Transverse colon (tissue), 4 donors: Measurements from ENCODE around the gene KATNB1. TPM values are rescaled to one million over a fixed set of nuclear protein-coding genes. Genes with fewer than 3 reads are reported as not detected.
"Not testable (repeated sequence)": the region's sequence is repeated elsewhere in the genome, so short reads cannot be mapped to it uniquely, and the experiment has no call there.

Experiments
- DNase-seq: peaks from one replicate; pipeline ENCODE4 v3.0.0-alpha.2; 2019
- H3K27ac ChIP-seq, 4 donors: fragments of 200-600 bp; sonication (generic); 2 replicates each; pipeline ENCODE4 v1.5.1; 2016 to 2018; ENCODE audit warnings: inconsistent platforms in 4 of 4
- H3K27me3 ChIP-seq: fragments of 200-600 bp; sonication (generic); 2 replicates; pipeline ENCODE4 v1.5.1; 2017; ENCODE audit warnings: inconsistent platforms
- H3K36me3 ChIP-seq, 4 donors: fragments of 200-600 bp; sonication (generic); 2 replicates each; pipeline ENCODE4 v1.5.1; 2017 to 2019; ENCODE audit warnings: inconsistent platforms in 4 of 4
- H3K4me1 ChIP-seq, 4 donors: fragments of 200-600 bp; sonication (generic); 2 replicates each; pipeline ENCODE4 v1.5.1; 2017 to 2020; ENCODE audit warnings: inconsistent platforms in 4 of 4
- H3K4me3 ChIP-seq, 4 donors: fragments of 200-600 bp; sonication (generic); 1 replicate in 1 of 4; 2 replicates in 3 of 4; pipeline versions ENCODE4 v1.5.1 to v1.6.1; 2017 to 2019; ENCODE audit warnings: inconsistent platforms in 4 of 4
- H3K9me3 ChIP-seq, 2 donors: fragments of 200-600 bp; sonication (generic); 2 replicates each; pipeline ENCODE4 v1.5.1; 2017 to 2019; ENCODE audit warnings: inconsistent platforms in 2 of 2
- EP300 ChIP-seq: sonication (generic); formaldehyde crosslinking; IDR thresholded peaks from one replicate; pipeline ENCODE4 v1.6.1; 2017; ENCODE audit warnings: antibody characterized with exemption, low read depth
- POLR2A ChIP-seq: fragments of 450-650 bp; IDR thresholded peaks from one replicate; pipeline ENCODE4 v1.6.1; 2016; ENCODE audit warnings: antibody characterized with exemption, mild to moderate bottlenecking, moderate library complexity
- POLR2AphosphoS5 ChIP-seq, 3 donors: sonication (generic); formaldehyde crosslinking; IDR thresholded peaks; one replicate each; pipeline ENCODE4 v1.6.1; 2016; ENCODE audit warnings: antibody characterized with exemption in 3 of 3
- WGBS, 2 donors: methylation state at CpG; one replicate each; pipeline ENCODE4 v1.1.5; 2018; ENCODE audit warnings: low coverage in 1 of 2; 5-methylcytosine and 5-hydroxymethylcytosine counted together
- in situ Hi-C, 4 donors: fragments of 200-750 bp; cut with MboI; loops; one replicate each; pipeline versions ENCODE4 v1.15.0 to v1.15.1; 2017; ENCODE audit warnings: low sequenced_read_pairs in 3 of 4, low pct_ligation_motif_present in 1 of 4, low pct_unique_long_range_greater_than_20kb in 1 of 4
- intact Hi-C: fragments of 100-400 bp; cut with DNase I; formaldehyde crosslinking; loops from one replicate; pipeline ENCODE4 v1.15.1; 2023; ENCODE audit warnings: low total_unique reads
- total RNA-seq, 4 donors: library from RNA; depleted of rRNA; stranded (reverse); fragments of >200 nt; gene quantifications; one replicate each; pipeline ENCODE4 v1.1.0, GENCODE V29; 2016
- TF ChIP-seq, protein P1 (sequence below), 5 experiments: fragments of 200-600 bp in 3 of 5; fragments of 450-650 bp in 2 of 5; sonication (generic) in 3 of 5; IDR thresholded peaks; 1 replicate in 2 of 5; 2 replicates in 3 of 5; pipeline ENCODE4 v1.5.1; 2016 to 2017; ENCODE audit warnings: antibody characterized with exemption in 5 of 5, inconsistent platforms in 3 of 5, mild to moderate bottlenecking in 2 of 5, moderate library complexity in 1 of 5

The KATNB1 gene
- total RNA-seq, 4 donors from 2014 or later: 11.3 to 28.4 (median 22.3) TPM

DNA sequence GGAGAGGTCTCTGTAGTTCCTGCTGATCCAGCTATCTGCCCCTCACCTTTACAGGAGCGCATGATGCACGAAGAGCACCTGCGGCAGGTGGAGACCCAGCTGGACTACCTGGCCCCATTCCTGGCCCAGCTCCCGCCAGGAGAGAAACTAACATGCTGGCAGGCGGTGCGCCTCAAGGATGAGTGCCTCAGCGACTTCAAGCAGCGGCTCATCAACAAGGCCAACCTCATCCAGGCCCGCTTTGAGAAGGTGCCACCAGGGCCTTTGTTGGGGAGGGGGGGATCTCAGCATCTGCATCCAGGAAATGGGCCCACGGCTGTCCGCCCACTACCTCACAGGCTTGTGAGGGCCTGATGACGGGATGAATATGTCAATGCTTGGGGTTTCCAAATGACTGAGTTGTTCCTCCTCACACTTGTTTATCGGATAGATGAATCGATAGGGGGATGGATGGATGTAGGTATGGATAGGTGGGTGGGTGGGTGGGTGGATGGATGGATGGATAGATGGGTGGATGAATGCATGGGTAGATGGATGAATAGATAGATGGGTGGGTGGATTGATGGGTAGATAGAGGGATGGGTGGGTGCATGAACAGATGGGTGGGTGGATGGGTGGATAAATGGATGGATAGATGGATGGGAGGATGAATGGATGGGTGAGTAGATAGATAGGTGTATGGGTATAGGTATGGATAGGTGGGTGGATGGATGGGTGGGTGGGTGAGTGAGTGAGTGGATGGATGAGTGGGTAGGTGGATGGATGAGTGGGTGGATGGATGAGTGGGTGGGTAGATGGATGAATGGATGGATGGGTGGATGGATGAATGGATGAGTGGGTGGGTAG, 7.0 kb upstream of the KATNB1 start:
- 79 to 89% methylated on average over 5 to 9 of the region's 14 CpGs for WGBS, 2 donors
- Histone ChIP-seq H3K27ac (no peak overlapping the region), H3K27me3 (no peaks in the 10 kb centered on the region), H3K4me3 (no peak overlapping the region), H3K4me1 (no peaks in the 10 kb centered on the region), H3K36me3 (no peaks in the 10 kb centered on the region), H3K9me3 (no peaks in the 10 kb centered on the region)
- DNase-seq: no peak
- intact Hi-C loops (no loop called here), in situ Hi-C loops (no loop called here)
- TF ChIP-seq, protein P1, sequence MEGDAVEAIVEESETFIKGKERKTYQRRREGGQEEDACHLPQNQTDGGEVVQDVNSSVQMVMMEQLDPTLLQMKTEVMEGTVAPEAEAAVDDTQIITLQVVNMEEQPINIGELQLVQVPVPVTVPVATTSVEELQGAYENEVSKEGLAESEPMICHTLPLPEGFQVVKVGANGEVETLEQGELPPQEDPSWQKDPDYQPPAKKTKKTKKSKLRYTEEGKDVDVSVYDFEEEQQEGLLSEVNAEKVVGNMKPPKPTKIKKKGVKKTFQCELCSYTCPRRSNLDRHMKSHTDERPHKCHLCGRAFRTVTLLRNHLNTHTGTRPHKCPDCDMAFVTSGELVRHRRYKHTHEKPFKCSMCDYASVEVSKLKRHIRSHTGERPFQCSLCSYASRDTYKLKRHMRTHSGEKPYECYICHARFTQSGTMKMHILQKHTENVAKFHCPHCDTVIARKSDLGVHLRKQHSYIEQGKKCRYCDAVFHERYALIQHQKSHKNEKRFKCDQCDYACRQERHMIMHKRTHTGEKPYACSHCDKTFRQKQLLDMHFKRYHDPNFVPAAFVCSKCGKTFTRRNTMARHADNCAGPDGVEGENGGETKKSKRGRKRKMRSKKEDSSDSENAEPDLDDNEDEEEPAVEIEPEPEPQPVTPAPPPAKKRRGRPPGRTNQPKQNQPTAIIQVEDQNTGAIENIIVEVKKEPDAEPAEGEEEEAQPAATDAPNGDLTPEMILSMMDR (IDR thresholded peaks at IDR 0.05): no peak
- TF ChIP-seq POLR2AphosphoS5 (IDR thresholded peaks at IDR 0.05) (no peak), EP300 (no peak), POLR2A (no peak)

DNA sequence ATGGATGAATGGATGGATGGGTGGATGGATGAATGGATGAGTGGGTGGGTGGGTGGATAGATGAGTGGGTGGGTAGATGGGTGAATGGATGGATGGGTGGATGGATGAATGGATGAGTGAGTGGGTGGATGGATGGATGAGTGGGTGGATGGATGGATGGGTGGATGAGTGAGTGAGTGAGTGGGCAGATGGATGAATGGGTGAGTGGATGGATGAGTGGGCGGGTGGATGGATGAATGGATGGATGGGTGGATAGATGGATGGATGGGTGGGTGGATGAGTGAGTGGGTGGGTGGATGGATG, 6.4 kb upstream of the KATNB1 start:
- intact Hi-C loops (no loop called here), in situ Hi-C loops (no loop called here)
- Histone ChIP-seq H3K4me3 (no peak overlapping the region), H3K27me3 (no peaks in the 10 kb centered on the region), H3K27ac (no peak overlapping the region), H3K4me1 (peaks cover 0 to 1% (median under 1%) of the 10 kb centered on the region in 4 donors), H3K9me3 (no peaks in the 10 kb centered on the region), H3K36me3 (no peaks in the 10 kb centered on the region)
- 73 to 81% methylated on average over 1 of the region's 1 CpG for WGBS, 2 donors
- TF ChIP-seq EP300: no peak
- TF ChIP-seq, protein P1 (IDR thresholded peaks at IDR 0.05): no peak
- TF ChIP-seq POLR2A: no peak
- no peak for TF ChIP-seq POLR2AphosphoS5 (IDR thresholded peaks at IDR 0.05)
- no peak for DNase-seq

DNA sequence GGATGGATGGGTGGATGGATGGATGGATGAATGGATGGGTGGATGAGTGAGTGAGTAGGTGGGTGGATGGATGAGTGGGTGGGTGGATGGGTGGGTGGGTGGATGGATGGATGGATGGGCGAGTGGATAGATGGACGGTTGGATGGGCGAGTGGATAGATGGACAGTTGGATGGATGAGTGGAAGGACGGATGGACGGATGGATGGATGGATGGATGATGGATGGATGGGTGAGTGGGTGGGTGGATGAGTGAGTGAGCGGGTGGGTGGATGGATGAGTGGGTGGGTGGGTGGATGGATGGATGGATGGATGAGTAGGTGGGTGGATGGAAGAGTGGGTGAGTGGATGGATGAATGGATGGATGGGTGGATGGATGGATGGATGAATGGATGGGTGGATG, 5.7 kb upstream of the KATNB1 start:
- intact Hi-C loops, DNase-seq, H3K27ac ChIP-seq, in situ Hi-C loops, H3K27me3 ChIP-seq, H3K36me3 ChIP-seq, H3K4me3 ChIP-seq, H3K4me1 ChIP-seq, H3K9me3 ChIP-seq: not testable (repeated sequence)
- 91% methylated on average over 6 of the region's 6 CpGs; no CpG with 5 or more reads in 1 of the 2 donors for WGBS, 2 donors

DNA sequence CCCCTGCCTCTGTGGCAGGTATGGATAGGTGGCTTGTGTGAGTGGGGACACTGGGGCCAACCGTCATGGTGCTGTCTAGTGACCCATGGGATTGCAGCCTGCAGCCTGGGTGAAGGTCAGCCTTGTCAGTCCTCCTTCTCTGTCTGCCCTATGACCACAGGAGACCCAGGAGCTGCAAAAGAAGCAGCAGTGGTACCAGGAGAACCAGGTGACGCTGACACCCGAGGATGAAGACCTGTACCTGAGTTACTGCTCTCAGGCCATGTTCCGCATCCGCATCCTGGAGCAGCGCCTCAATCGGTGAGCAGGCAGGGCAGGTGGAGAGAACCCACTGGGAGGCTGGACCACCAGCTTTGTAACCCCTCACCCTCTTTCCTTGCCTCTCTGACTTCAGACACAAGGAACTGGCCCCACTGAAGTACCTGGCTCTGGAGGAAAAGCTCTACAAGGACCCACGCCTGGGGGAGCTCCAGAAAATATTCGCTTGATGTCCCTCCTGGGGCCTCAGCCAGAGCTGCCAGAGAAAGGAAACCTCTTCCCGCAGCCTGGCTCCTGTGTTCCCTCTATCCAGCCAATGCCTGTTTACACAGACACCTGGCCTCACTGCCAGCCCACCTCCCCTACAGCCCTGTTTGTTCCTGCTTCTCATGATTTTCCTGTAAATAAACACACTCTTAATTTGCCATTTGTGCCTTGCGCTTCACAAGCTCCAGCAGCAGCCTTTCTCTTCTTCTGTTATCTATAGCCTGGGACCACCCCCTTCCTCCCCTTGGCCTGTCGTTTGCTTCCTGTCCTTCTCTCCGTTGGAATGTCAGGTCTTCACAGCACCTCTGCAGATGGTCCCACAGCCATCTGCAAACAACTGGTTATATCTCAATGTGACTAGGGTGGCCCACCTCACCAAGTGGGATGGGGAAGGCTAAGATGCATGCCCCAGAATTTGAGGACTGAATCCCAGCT, 4.5 kb upstream of the KATNB1 start:
- peaks cover 4 to 8% (median 6%) of the 10 kb centered on the region in 4 donors for H3K4me1 ChIP-seq
- H3K27me3 ChIP-seq: no peaks in the 10 kb centered on the region
- H3K36me3 ChIP-seq: no peaks in the 10 kb centered on the region
- H3K27ac ChIP-seq: no peak overlapping the region
- in situ Hi-C loops (no loop called here), intact Hi-C loops (no loop called here)
- no peak for DNase-seq
- WGBS, 2 donors: 60 to 82% methylated on average over 2 to 13 of the region's 13 CpGs
- TF ChIP-seq, protein P1 (IDR thresholded peaks at IDR 0.05): no peak
- TF ChIP-seq POLR2AphosphoS5 (IDR thresholded peaks at IDR 0.05) (no peak), POLR2A (no peak), EP300 (no peak)
- H3K4me3 ChIP-seq: no peak overlapping the region
- H3K9me3 ChIP-seq: no peaks in the 10 kb centered on the region
